ENCODE results near the gene IFNL4.
"Not testable (repeated sequence)": the region's sequence is repeated elsewhere in the genome, so short reads cannot be mapped to it uniquely, and the experiment has no call there.

IFNL4 gene

GRCh38 chr19:39218230-39219007 lies 30.2 kb downstream of the IFNL4 start:
- DNase-seq = no peak

- DNase-seq = no peak
These were observed 31.6 kb downstream of the IFNL4 start for GRCh38 chr19:39217094-39217493.

GRCh38 chr19:39215323-39215722 lies 33.3 kb downstream of the IFNL4 start:
- not testable (repeated sequence) for DNase-seq

GRCh38 chr19:39212375-39212742 lies 36.3 kb downstream of the IFNL4 start:
- DNase-seq = peak; percentile 29

GRCh38 chr19:39211731-39212374 lies 36.8 kb downstream of the IFNL4 start:
- no peak for DNase-seq

GRCh38 chr19:39209196-39209595 lies 39.5 kb downstream of the IFNL4 start:
- DNase-seq = no peak

GRCh38 chr19:39208175-39208795 lies 40.4 kb downstream of the IFNL4 start:
- no peak for DNase-seq

- DNase-seq = no peak
These were observed 41.3 kb downstream of the IFNL4 start for GRCh38 chr19:39207293-39207836.

GRCh38 chr19:39206122-39206521 lies 42.5 kb downstream of the IFNL4 start:
- no peak for DNase-seq

- no peak for DNase-seq
These were observed 43.2 kb downstream of the IFNL4 start for GRCh38 chr19:39205449-39205764.

GRCh38 chr19:39203372-39204341 lies 45.0 kb downstream of the IFNL4 start, which contains the start of gene SYCN:
Gene SYCN (minus strand): TSS chr19:39204263. CDS start chr19:39204254, 9 bp downstream.
- no peak for DNase-seq

- DNase-seq = no peak
These were observed 45.7 kb downstream of the IFNL4 start for GRCh38 chr19:39202998-39203355.

GRCh38 chr19:39200803-39201115 lies 47.9 kb downstream of the IFNL4 start:
- no peak for DNase-seq

- no peak for DNase-seq
These were observed 48.4 kb downstream of the IFNL4 start for GRCh38 chr19:39200066-39200802.

- no peak for DNase-seq
These were observed 49.6 kb downstream of the IFNL4 start for GRCh38 chr19:39199025-39199424.

- DNase-seq = no peak
These were observed 50.8 kb downstream of the IFNL4 start for GRCh38 chr19:39197808-39198207.

- no peak for DNase-seq
These were observed 51.6 kb downstream of the IFNL4 start, which contains the start of gene NCCRP1 for GRCh38 chr19:39196860-39197562. Gene NCCRP1 (plus strand): TSS chr19:39196964. CDS start chr19:39196983, 19 bp downstream.

GRCh38 chr19:39196320-39196719 lies 52.3 kb downstream of the IFNL4 start:
- no peak for DNase-seq

All from activated CD4-positive, alpha-beta T cell treated with anti-CD3 and anti-CD28 coated beads for 1 hour (primary cell).